Mucosa of descending colon (tissue), 3 donors: ENCODE measurements around the gene TMBIM6. TPM values are rescaled to one million over a fixed set of nuclear protein-coding genes. Genes with fewer than 3 reads are reported as not detected.
A peak's percentile ranks its signal among the peaks of the same experiment; 100 is the strongest.
"Not testable (repeated sequence)": the region's sequence is repeated elsewhere in the genome, so short reads cannot be mapped to it uniquely, and the experiment has no call there.

Experiments used
- ATAC-seq: fragments of 200-7000 bp; cut with Tn5 transposase; one replicate; pipeline ENCODE4 v1.9.1; 2020; ENCODE audit warnings: mild to moderate bottlenecking, moderate library complexity
- DNase-seq, 3 donors: peaks; one replicate each; pipeline ENCODE4 v3.0.0-alpha.2; 2020
- H3K36me3 ChIP-seq: fragments of 200-600 bp; one replicate; pipeline ENCODE4 v1.8.0; 2021; ENCODE audit warnings: low read depth, mild to moderate bottlenecking
- H3K4me1 ChIP-seq: fragments of 200-600 bp; one replicate; pipeline ENCODE4 v1.8.0; 2021; ENCODE audit warnings: low read depth, mild to moderate bottlenecking
- H3K4me3 ChIP-seq: fragments of 200-600 bp; one replicate; pipeline ENCODE4 v1.8.0; 2021; ENCODE audit warnings: mild to moderate bottlenecking
- H3K9me3 ChIP-seq: fragments of 200-600 bp; one replicate; pipeline ENCODE4 v1.8.0; 2021; ENCODE audit warnings: mild to moderate bottlenecking
- CTCF ChIP-seq: fragments of 200-600 bp; IDR thresholded peaks from one replicate; pipeline ENCODE4 v1.8.0; 2022; ENCODE audit warnings: antibody characterized with exemption, mild to moderate bottlenecking
- intact Hi-C, 2 donors: fragments of 100-400 bp; cut with DNase I in 1 of 2; cut with micrococcal nuclease in 1 of 2; formaldehyde crosslinking; loops; one replicate each; pipeline versions ENCODE4 v1.11.0 to v1.11.1; 2022; cut with DNase I, micrococcal nuclease
- total RNA-seq, 3 donors: library from RNA; stranded (reverse); fragmentation: NEBNext Ultra II Directional in 2 of 3; extraction: Animal tissue kit (Norgen Biotek cat#: 25700) in 2 of 3; gene quantifications; one replicate each; pipeline versions ENCODE4 v1.2.1 to v1.2.4, GENCODE V29; 2021 to 2023
- donor health status: DM: no; HTN: no; CAD: no; lungs with moderate emphysema.
- donor health status: DM: no; HTN: no; CAD: no.
- donor health status: DM: no; HTN: yes; CAD: no.

The TMBIM6 gene
- total RNA-seq, 3 donors from 2014 or later: 614 to 954 (median 773) TPM

GRCh38 chr12:49766115-49766455 lies 24.7 kb downstream of the TMBIM6 start:
- H3K36me3 ChIP-seq: peaks cover 10% of the 10 kb centered on the region
- TF ChIP-seq CTCF: no peak
- H3K9me3 ChIP-seq: no peaks in the 10 kb centered on the region
- ATAC-seq: no peak
- no peak overlapping the region for H3K4me3 ChIP-seq
- intact Hi-C loops: no loop called here
- no peak for DNase-seq
- peaks cover 6% of the 10 kb centered on the region for H3K4me1 ChIP-seq

GRCh38 chr12:49767333-49767732 lies 26.0 kb downstream of the TMBIM6 start:
- peaks cover 6% of the 10 kb centered on the region for H3K4me1 ChIP-seq
- H3K36me3 ChIP-seq: peaks cover 5% of the 10 kb centered on the region
- no peak for ATAC-seq
- no peak overlapping the region for H3K4me3 ChIP-seq
- DNase-seq: no peak
- no peak for TF ChIP-seq CTCF
- intact Hi-C loops: no loop called here
- H3K9me3 ChIP-seq: no peaks in the 10 kb centered on the region

- H3K4me3 ChIP-seq, H3K36me3 ChIP-seq, H3K9me3 ChIP-seq, H3K4me1 ChIP-seq, DNase-seq, ATAC-seq, intact Hi-C loops: not testable (repeated sequence)
These were observed 31.7 kb downstream of the TMBIM6 start for GRCh38 chr12:49773102-49773501.

- peak; percentile 44 for TF ChIP-seq CTCF
- ATAC-seq (peak; percentile 88), DNase-seq (peak in 2 of 3 donors; percentile 54 to 64)
- H3K9me3 ChIP-seq: no peaks in the 10 kb centered on the region
- intact Hi-C loops: no loop called here
- H3K36me3 ChIP-seq: no peaks in the 10 kb centered on the region
- no peaks in the 10 kb centered on the region for H3K4me1 ChIP-seq
- H3K4me3 ChIP-seq: no peak overlapping the region
These were observed 35.1 kb downstream of the TMBIM6 start for GRCh38 chr12:49776413-49776812.

GRCh38 chr12:49776858-49777257 lies 35.5 kb downstream of the TMBIM6 start:
- no peak for TF ChIP-seq CTCF
- H3K4me1 ChIP-seq: no peaks in the 10 kb centered on the region
- ATAC-seq: no peak
- H3K9me3 ChIP-seq: no peaks in the 10 kb centered on the region
- intact Hi-C loops: no loop called here
- no peak overlapping the region for H3K4me3 ChIP-seq
- no peak for DNase-seq
- no peaks in the 10 kb centered on the region for H3K36me3 ChIP-seq

GRCh38 chr12:49777341-49777740 lies 36.0 kb downstream of the TMBIM6 start:
- DNase-seq (no peak), ATAC-seq (no peak)
- Histone ChIP-seq H3K4me1 (no peaks in the 10 kb centered on the region), H3K4me3 (no peak overlapping the region), H3K36me3 (no peaks in the 10 kb centered on the region), H3K9me3 (no peaks in the 10 kb centered on the region)
- TF ChIP-seq CTCF: no peak
- intact Hi-C loops: no loop called here
